ENCODE measurements around the gene PIGR.

DNA sequence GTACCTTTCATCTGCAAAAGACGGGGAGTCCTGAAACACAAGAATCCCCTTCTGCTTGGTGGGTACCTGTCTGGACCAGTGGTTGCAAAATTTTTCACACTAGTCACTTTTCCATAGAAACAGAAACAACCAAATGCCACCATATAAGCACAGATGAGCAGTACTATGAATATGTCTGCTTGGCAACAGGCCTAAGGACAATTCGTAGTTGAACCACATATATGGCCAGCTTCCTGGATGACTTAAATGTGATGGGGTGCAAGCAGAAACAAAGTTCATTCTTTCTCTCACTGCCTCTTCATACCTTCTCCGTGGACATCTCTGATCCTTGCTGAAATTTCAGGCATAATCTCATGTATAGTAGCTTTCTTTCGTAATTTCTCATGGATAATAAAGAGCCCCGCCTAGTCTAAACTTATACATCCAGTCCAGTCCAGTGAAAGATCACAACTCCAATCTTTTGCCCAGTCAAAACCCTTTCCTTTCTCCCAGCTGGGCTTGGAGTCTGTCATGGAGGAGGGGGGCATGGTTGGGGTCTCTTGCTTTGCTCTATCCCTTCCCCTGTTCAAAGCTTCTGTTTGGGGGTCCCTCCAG, 16.9 kb upstream of the PIGR start:
- TF ChIP-seq, protein P1, sequence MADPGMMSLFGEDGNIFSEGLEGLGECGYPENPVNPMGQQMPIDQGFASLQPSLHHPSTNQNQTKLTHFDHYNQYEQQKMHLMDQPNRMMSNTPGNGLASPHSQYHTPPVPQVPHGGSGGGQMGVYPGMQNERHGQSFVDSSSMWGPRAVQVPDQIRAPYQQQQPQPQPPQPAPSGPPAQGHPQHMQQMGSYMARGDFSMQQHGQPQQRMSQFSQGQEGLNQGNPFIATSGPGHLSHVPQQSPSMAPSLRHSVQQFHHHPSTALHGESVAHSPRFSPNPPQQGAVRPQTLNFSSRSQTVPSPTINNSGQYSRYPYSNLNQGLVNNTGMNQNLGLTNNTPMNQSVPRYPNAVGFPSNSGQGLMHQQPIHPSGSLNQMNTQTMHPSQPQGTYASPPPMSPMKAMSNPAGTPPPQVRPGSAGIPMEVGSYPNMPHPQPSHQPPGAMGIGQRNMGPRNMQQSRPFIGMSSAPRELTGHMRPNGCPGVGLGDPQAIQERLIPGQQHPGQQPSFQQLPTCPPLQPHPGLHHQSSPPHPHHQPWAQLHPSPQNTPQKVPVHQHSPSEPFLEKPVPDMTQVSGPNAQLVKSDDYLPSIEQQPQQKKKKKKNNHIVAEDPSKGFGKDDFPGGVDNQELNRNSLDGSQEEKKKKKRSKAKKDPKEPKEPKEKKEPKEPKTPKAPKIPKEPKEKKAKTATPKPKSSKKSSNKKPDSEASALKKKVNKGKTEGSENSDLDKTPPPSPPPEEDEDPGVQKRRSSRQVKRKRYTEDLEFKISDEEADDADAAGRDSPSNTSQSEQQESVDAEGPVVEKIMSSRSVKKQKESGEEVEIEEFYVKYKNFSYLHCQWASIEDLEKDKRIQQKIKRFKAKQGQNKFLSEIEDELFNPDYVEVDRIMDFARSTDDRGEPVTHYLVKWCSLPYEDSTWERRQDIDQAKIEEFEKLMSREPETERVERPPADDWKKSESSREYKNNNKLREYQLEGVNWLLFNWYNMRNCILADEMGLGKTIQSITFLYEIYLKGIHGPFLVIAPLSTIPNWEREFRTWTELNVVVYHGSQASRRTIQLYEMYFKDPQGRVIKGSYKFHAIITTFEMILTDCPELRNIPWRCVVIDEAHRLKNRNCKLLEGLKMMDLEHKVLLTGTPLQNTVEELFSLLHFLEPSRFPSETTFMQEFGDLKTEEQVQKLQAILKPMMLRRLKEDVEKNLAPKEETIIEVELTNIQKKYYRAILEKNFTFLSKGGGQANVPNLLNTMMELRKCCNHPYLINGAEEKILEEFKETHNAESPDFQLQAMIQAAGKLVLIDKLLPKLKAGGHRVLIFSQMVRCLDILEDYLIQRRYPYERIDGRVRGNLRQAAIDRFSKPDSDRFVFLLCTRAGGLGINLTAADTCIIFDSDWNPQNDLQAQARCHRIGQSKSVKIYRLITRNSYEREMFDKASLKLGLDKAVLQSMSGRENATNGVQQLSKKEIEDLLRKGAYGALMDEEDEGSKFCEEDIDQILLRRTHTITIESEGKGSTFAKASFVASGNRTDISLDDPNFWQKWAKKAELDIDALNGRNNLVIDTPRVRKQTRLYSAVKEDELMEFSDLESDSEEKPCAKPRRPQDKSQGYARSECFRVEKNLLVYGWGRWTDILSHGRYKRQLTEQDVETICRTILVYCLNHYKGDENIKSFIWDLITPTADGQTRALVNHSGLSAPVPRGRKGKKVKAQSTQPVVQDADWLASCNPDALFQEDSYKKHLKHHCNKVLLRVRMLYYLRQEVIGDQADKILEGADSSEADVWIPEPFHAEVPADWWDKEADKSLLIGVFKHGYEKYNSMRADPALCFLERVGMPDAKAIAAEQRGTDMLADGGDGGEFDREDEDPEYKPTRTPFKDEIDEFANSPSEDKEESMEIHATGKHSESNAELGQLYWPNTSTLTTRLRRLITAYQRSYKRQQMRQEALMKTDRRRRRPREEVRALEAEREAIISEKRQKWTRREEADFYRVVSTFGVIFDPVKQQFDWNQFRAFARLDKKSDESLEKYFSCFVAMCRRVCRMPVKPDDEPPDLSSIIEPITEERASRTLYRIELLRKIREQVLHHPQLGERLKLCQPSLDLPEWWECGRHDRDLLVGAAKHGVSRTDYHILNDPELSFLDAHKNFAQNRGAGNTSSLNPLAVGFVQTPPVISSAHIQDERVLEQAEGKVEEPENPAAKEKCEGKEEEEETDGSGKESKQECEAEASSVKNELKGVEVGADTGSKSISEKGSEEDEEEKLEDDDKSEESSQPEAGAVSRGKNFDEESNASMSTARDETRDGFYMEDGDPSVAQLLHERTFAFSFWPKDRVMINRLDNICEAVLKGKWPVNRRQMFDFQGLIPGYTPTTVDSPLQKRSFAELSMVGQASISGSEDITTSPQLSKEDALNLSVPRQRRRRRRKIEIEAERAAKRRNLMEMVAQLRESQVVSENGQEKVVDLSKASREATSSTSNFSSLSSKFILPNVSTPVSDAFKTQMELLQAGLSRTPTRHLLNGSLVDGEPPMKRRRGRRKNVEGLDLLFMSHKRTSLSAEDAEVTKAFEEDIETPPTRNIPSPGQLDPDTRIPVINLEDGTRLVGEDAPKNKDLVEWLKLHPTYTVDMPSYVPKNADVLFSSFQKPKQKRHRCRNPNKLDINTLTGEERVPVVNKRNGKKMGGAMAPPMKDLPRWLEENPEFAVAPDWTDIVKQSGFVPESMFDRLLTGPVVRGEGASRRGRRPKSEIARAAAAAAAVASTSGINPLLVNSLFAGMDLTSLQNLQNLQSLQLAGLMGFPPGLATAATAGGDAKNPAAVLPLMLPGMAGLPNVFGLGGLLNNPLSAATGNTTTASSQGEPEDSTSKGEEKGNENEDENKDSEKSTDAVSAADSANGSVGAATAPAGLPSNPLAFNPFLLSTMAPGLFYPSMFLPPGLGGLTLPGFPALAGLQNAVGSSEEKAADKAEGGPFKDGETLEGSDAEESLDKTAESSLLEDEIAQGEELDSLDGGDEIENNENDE (IDR thresholded peaks at IDR 0.05; ENCODE audit: insufficient replicate concordance, low read length), result no peak
- TF ChIP-seq POLR2A (IDR thresholded peaks at IDR 0.05; ENCODE audit: control extremely low read depth in 1 of 2, low read depth in 2 of 2, low read length in 2 of 2) (no peak), EP300 (IDR thresholded peaks at IDR 0.05; ENCODE audit: borderline replicate concordance in 1 of 2, low read depth in 2 of 2, low read length in 2 of 2) (no peak), EZH2 (IDR thresholded peaks at IDR 0.05; ENCODE audit: low read depth, low read length, severe bottlenecking) (no peak), SRF (IDR thresholded peaks at IDR 0.05; ENCODE audit: low read depth, low read length) (no peak), RAD21 (IDR thresholded peaks at IDR 0.05 in 1 of 2, conservative IDR thresholded peaks at IDR 0.05 in 1 of 2; ENCODE audit: low read depth in 2 of 2, low read length in 2 of 2) (no peak)
- TF ChIP-seq, protein P2, sequence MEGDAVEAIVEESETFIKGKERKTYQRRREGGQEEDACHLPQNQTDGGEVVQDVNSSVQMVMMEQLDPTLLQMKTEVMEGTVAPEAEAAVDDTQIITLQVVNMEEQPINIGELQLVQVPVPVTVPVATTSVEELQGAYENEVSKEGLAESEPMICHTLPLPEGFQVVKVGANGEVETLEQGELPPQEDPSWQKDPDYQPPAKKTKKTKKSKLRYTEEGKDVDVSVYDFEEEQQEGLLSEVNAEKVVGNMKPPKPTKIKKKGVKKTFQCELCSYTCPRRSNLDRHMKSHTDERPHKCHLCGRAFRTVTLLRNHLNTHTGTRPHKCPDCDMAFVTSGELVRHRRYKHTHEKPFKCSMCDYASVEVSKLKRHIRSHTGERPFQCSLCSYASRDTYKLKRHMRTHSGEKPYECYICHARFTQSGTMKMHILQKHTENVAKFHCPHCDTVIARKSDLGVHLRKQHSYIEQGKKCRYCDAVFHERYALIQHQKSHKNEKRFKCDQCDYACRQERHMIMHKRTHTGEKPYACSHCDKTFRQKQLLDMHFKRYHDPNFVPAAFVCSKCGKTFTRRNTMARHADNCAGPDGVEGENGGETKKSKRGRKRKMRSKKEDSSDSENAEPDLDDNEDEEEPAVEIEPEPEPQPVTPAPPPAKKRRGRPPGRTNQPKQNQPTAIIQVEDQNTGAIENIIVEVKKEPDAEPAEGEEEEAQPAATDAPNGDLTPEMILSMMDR (IDR thresholded peaks at IDR 0.05; ENCODE audit: control extremely low read depth in 1 of 3, insufficient read depth in 1 of 3, low read depth in 1 of 3, low read length in 3 of 3), result no peak
- TF ChIP-seq, protein P3, sequence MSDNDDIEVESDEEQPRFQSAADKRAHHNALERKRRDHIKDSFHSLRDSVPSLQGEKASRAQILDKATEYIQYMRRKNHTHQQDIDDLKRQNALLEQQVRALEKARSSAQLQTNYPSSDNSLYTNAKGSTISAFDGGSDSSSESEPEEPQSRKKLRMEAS (IDR thresholded peaks at IDR 0.05), result no peak
